GM18505 (cell line): ENCODE results near the gene DNA2.
"Not testable (repeated sequence)": the region's sequence is repeated elsewhere in the genome, so short reads cannot be mapped to it uniquely, and the experiment has no call there.

Experiments used
- ATAC-seq: cut with Tn5 transposase; IDR thresholded peaks from one replicate; pipeline ENCODE4 v1.9.1; 2021; ENCODE audit not compliant: unreplicated experiment
- POLR2A ChIP-seq: IDR thresholded peaks from 4 replicates; pipeline ENCODE4 v1.6.1; 2011; ENCODE audit warnings: borderline replicate concordance; ENCODE audit not compliant: insufficient read depth, insufficient read length; ENCODE audit errors: extremely low read depth

Gene DNA2

DNA sequence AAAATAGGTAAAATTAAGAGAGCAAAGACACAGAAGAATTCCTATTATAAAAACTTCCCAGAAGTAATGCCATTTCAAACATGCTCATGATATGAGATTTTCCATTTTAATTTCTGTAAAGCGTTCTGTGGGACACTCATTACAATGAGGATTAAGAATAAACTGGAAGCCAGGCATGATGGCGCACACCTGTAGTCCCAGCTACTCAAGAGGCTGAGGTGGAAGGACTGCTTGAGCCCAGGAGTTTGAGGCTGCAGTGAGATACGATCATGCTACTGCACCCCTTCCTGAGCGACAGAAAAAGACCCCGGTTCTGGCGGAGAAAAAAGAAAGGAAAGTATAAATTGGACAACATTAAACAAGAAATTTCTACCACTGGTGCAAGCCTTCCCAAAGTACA is 1.5 kb downstream of the DNA2 start:
- no peak for ATAC-seq

GRCh38 chr10:68469838-68470237 is 1.9 kb downstream of the DNA2 start:
- no peak for ATAC-seq
- TF ChIP-seq POLR2A, result no peak

More for the DNA sequence above, 1.5 kb downstream of the DNA2 start:
- TF ChIP-seq POLR2A, result no peak

DNA sequence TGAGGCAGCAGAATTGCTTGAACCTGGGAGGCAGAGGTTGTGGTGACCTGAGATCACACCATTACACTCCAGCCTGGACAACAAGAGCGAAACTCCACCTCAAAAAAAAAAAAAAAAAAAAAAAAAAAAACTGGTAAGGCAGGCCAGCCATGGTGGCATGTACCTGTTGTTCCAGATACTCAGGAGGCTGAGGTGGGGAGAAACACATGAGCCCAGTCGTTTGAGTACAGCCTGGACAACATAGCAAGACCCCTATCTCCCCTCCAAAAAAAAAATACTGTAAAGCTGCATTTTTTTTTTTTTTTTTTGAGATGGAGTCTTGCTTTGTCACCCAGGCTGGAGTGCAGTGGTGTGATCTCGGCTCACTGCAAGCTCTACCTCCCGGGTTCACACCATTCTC is 7.0 kb downstream of the DNA2 start:
- ATAC-seq, result not testable (repeated sequence)

DNA sequence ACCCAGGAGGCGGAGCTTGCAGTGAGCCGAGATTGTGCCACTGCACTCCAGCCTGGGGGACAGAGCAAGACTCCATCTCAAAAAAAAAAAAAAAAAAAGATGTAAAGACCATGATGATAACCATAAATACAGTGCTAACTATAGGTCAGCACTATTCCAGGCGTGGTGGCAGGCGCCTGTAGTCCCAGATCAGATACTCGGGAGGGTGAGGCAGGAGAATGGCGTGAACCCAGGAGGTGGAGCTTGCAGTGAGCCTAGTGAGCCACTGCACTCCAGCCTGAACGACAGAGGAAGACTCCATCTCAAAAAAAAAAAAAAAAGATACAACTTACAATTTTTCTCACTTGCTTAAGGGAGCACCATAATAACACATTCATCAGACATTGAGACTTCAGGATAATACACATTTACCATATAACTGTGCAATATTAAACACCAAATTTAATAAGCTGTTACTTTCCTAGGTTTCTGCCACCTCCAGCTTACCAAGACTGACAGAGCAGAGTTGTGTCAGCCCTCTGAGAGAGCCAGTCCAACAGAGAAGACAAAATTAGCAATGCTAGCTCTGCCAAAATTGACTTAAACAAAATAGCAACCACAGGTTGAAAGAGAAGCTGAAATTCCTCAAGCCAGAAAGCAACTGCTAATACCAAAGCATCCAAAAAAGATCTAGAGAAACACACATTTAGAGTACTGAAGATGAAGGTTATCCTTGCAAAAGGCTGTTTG is 8.2 kb downstream of the DNA2 start:
- TF ChIP-seq POLR2A, result no peak

DNA sequence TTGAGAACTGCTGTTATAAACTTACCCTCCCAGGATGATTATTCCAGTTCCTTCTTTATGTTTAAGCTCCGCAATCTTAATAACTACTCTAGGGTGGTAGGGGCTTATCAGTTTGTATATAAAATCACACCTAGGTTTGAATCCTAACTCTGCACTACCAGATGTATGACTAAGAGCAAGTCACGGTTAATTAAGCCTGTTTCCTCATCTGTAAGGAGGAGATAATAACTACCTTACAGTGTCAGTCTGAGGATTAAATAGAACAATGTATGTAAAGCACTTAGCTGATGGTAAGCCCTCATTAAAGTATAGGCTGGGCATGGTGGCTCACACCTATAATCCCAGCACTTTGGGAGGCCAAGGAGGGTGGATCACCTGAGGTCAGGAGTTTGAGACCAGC is 9.2 kb downstream of the DNA2 start:
- no peak for ATAC-seq
- no peak for TF ChIP-seq POLR2A

More for the DNA sequence above, 8.2 kb downstream of the DNA2 start:
- no peak for ATAC-seq

DNA sequence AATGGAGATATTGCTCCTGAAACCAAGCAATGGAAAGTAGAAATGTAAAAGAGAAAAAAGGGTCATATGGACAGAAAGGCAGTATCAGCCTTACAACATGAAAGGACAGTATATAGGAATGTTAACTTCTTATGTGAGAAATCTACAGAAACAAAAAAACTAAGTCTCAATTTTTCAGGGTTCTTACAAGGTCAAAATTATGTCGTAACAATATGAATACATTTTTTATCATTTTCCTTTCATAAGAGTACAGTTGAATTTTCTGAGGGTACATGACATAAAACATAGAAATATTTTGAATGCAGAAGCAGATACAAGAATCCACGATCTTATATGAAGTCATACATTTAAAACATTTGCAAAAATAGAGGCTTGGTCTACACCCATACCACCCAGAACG is 10.7 kb downstream of the DNA2 start:
- no peak for TF ChIP-seq POLR2A
- no peak for ATAC-seq

- not testable (repeated sequence) for ATAC-seq
These were observed 22.1 kb downstream of the DNA2 start for GRCh38 chr10:68449698-68450097.

DNA sequence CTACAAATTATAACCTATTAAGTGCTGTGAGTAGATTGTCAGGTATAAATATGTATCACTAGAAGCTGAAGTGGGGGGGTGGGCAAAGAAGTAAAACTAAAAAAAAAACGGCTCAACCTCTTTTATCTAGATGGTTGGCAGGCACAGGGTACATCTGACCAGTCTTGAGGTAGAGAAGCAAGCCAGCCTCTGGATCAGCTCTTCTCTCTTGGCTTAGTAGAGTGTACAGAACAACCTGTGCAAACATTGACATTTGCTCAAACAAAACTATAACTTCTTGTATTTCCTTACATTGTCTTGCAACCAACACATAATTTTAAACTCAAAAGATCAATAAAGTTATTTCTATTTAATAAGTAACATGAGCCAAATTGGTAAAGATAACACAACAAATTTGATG is 25.6 kb downstream of the DNA2 start:
- no peak for TF ChIP-seq POLR2A
- no peak for ATAC-seq

GRCh38 chr10:68442971-68443370 is 28.8 kb downstream of the DNA2 start:
- no peak for ATAC-seq

DNA sequence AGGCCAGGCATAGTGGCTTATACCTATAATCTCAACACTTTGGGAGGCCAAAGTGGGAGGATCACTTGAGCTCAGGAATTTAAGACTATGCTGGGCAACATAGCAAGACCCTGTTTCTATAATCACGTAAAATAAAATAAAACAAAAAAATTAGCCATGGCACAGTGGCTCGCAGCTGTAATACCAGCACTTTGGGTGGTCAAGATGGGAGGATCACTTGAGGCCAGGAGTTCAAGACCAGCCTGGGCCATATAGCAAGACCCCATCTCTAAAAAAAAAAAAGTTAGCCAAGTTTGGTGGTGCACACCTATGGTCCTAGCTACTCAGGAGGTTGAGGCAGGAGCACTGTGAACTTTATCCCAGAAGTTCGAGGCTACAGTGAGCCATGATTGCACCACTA is 30.9 kb downstream of the DNA2 start:
- no peak for TF ChIP-seq POLR2A
- ATAC-seq, result no peak

More at GRCh38 chr10:68442971-68443370, 28.8 kb downstream of the DNA2 start:
- TF ChIP-seq POLR2A, result no peak

DNA sequence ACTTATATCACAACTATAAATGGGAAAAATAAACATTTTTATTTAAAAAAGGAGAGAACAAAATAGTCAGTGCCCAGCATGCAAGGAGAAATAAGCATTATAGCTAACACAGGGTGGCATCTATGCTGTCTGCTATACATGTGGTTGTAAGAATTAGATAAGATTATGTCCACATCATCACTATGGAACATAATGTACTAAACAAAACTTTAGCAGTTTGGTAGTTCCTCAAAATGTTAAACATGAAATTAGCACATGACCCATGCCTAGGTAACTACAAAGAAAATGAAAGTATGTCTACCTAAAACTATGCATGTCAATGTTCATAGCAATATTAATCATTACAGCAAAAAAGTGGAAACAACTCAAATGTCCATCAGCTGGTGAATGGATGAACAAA is 36.0 kb downstream of the DNA2 start:
- TF ChIP-seq POLR2A, result no peak
- no peak for ATAC-seq

- no peak for ATAC-seq
- TF ChIP-seq POLR2A, result no peak
These were observed 37.1 kb downstream of the DNA2 start for GRCh38 chr10:68434657-68435056.

DNA sequence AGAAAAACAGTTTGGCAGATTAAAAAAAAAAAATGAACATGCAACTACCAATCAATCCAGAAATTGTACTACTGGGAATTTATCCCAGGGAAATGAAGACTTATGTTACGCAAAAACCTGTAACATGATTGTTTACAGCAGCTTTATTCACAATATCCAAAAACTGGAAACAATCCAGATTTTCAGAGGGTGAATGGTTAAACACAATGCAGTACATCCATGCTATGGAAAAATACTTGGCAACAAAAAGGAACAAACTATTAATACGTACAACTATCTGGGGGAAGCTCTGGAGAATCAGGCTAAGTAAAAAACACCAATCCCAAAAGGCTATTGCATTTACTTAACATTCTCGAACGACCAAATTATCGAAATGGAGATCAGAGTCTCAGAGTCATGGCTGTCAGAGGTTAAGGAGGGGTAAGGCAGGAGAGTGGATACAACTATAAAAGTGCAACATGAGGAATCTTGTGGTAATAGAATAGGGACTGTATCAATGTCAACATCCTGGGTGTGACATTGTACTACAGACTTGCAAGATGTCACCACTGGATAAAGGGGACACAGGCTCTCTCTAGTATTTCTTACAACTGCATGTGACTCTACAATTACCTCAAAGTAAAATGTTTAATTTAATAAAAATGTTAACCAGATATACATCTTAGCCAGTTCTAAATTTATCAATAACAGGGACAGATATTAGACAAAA is 43.2 kb downstream of the DNA2 start:
- no peak for ATAC-seq
- TF ChIP-seq POLR2A, result no peak

DNA sequence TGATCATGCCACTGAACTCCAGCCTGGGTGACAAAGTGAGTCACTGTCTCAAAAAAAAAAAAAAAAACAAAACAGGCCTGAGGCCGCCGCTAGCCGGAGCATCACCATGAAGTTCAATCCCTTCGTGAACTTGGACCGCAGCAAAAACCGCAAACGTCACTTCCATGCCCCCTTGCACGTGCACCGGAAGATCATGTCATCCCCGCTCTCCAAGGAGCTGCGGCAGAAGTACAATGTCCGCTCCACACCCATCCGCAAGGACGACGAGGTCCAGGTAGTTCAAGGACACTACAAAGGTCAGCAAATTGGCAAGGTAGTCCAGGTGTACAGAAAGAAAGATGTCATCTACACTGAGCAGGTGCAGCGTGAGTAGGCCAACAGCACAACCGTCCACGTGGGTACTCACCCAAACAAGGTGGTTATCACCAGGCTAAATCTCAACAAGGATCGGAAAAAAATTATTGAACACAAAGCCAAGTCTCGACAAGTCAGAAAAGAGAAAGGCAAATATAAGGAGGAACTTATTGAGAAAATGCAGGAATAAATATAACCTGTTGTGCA is 47.2 kb downstream of the DNA2 start:
- no peak for ATAC-seq
- TF ChIP-seq POLR2A, result no peak

DNA sequence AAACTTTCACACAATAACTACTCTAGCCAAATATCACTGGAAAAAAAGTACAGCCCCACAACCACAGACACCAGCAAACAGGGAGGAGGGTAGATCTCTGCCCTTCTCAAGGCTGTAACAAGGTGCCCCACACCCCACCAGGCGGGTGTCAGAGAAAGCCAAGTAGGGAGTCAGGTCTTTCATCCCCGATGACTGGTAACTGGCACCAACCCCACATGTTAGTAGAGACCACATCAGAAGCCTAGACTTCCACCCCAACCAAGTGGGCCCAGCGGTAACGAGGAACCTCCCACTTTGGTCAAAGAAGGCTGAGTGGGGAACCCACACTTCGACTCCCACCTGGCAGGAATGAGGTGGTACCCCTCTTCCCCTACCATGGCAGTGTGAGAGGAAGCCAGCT is 48.3 kb downstream of the DNA2 start:
- no peak for ATAC-seq
- no peak for TF ChIP-seq POLR2A

DNA sequence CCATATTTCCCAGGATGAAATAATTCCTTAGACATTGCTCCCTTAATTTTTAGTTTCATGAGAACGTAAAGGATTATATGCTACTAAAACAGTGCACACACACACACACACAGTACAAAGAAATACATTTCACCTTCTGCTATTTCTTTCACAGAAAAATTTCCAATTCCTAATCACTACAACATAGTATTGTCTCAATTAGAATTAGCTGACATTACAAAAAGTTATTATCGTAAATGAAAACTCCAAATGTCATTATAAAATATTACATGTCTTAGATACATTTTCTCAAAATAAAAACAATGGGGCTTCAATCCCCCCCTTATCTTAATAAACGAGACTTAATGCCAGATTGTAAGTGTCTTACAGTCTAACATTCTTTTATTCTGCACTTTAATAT is 52.4 kb downstream of the DNA2 start:
- ATAC-seq, result no peak
- TF ChIP-seq POLR2A, result no peak
